CD4-positive, alpha-beta T cell treated with Interleukin-4 for 1 hour (primary cell): ENCODE results near the gene ASTN1.

Experiments used
- DNase-seq, 2 donors: peaks; one replicate each; pipeline ENCODE4 v3.0.0-alpha.2; 2020 to 2022

The ASTN1 gene

DNA sequence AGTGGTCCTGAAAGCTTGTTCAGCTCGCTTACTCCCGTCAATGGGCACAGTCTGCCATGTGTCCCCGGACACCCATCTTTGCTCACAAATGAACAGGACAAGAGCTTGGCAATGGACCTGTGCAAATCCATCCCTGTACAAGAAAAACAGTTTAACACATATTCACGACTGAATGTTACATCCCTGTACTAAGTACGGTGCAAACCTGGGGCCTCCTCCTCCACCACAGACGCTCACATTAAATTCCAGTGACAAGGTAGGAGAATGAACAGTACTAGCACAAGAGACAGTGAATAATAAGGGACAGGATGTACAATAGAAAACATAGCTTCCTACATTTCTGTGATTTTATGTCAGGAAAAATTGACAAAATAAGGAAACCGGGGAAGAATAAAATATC is 187.7 kb downstream of the ASTN1 start:
- DNase-seq = no peak

GRCh38 chr1:176976225-176976624 is 188.3 kb downstream of the ASTN1 start:
- no peak for DNase-seq

- DNase-seq = no peak
Measured at GRCh38 chr1:176964687-176965086, 199.8 kb downstream of the ASTN1 start.

- no peak for DNase-seq
Measured at GRCh38 chr1:176963181-176963580, 201.3 kb downstream of the ASTN1 start.

DNA sequence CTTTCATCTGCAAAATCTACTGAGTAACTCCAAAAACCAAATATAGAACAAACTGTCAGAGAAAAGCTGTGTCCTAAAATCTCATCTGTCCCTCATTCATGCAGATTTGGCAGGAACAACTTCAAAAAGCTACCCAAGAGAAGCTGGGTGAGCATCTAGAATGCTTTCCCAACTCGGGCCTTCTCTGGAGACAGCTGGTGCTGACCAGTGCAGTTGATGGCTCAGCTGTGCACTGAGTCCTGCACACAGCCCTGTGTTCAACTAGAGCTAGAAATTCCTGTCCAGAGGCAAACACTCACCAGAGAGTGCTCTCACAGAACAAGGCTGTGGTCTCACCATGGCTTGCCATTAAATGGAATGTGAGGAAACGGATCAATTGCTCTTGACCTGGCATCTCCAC is 202.8 kb downstream of the ASTN1 start:
- DNase-seq = no peak

DNA sequence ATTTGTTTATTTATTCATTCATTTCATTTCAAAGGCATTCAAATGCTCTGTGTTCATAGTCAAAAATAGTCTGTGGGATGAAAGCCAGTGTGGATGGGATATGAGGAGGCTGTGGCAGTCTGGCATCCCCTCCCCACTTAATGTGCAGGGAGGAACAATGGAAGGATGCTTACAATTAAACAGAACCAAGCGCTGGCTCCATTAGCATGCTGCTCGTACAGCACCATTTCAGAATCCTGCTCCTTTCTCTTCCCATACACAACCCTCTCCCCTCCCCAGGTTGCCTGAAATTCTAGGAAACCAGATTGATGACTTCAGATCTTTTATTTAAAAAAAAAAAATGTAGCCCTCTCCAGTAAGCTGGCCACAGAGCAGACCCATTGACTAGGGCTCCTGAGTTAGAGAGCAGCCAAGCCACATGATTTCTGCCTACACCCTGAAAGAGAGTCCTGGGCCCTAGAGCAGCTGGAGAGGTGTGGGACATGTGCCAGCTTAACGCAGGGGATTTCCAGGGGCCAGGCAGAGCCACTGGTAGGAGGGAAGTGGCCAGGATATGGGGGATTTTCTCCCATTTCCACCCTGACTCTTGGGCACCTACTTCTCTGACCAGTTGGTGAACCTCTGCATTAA is 205.2 kb downstream of the ASTN1 start:
- no peak for DNase-seq

GRCh38 chr1:176957603-176958002 is 206.9 kb downstream of the ASTN1 start:
- no peak for DNase-seq

- DNase-seq = no peak
Measured at GRCh38 chr1:176954242-176954641, 210.3 kb downstream of the ASTN1 start.

DNA sequence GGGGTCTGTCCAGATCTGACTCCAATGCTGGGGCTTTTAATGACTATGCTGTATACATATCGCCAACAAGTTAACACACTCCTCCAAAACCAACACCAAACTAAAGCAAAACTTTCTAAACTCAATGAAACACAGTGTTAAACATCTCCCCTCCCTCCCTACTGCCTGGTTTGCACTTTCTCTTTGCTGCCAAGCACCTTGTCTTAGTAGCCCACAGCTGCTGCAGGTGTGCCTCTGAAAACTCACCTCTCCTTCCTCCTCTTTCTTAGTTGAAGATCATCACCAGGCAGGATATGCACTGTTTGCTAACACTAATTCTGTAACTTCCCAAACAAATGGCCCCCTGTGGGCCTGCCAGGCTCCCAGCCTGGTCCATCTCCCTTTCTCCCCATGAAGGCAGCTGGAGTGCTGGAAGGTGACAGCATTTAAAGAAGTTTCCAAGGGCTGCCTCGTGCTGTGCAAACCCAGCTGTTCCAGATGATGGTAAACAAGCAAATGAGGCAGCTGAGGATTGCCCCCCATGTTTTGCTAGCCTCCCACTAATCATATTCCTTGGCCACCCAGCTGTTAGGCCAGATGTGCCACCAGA is 213.7 kb downstream of the ASTN1 start:
- DNase-seq = no peak

DNA sequence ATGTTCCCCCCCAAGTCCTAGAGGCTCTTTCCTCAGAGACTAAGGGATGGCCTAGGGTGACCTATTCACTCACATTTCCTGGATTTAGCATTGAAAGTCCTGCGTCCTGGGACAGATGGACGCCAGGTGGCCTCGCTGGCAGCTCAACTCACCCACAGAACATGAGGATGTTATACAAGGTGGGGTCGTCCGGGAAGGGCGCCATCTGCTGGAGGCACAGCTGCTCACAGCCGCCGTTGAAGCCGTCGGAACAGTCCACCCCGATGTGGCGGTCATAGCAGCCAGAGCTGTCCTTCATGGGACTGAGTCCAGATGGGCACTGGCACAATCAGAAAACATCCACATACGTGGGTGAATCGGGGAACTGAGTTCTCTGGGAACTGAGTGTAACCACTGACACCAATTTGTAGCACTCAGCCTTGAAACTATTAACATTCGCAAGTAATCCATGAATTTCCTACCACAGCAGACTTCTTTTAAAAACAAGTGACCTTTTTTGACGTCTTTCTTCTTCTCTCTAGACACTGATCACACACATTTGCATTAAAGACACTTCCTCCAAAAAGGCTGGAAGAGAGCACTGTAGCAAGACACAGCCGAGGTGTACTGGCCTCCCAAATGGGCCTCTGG is 215.4 kb downstream of the ASTN1 start:
- DNase-seq = no peak

DNA sequence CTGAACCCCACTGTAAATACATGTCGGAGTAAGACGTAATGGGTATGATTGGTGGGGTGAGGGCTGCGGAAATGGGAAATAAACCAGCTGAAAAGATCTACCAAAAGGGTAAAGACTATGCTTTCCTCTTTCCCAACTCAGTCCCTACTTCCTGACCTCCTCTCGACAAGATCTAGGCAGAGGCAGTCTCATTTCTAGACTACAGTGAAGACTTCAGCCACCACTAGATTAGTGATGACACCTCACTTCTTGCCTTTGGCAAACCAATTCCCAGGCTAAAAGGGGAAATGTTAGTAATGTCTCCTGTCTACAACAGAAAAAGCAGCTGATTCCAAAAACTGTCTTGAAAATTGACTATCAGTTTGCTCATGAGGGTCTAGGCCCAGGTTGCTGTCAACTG is 219.9 kb downstream of the ASTN1 start:
- DNase-seq = no peak

DNA sequence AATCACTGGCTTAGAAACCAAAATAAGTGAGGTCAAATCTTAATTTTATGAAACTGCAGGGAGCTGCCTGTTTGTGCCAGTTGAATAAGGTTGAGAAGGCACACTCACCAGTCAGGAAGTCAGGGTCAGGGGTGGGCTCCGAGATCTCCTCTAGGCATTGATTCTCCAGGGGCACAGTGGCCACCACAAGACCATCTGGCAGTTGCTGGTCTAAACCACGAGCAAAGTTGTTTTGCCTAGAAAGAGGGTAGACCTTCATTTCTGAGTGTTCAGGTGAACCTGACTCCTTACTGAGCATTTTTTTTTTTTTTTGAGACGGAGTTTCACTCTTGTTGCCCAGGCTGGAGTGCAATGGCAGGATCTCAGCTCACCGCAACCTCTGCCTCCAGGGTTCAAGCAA is 220.7 kb downstream of the ASTN1 start:
- DNase-seq = no peak

DNA sequence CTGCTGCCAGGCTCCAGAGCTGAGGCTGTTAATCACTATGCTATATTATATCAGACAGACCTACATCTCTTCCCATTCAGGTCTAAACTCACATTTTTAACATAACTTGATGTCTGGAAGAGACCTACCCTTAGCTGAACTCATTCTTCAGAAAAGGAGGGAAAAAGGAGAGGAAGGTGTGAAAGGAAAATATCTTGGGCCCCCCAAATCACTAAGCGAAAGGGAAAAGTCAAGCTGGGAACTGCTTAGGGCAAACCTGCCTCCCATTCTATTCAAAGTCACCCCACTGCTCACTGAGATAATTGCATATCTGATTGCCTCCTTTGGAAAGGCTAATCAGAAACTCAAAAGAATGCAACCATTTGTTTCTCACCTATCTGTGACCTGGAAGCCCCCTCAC is 222.2 kb downstream of the ASTN1 start:
- DNase-seq = no peak

DNA sequence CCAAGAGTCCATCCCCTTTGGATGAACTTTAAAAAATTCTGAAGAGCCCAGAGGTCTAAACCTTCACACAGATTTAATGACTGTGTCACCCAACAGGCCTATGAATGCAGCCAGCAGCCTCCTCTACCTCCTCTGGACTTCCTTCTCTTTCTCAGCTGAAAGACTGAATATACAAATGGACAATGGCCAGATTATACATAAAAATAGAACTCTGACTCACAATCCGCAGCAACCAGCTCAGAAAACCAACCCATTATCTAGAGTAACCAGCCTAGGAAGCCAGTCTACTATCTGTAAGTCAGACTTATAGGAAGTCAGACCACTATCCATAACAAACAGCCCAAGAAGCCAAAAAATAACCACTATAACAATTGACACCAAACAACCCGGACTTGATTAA is 224.5 kb downstream of the ASTN1 start:
- DNase-seq = no peak

DNA sequence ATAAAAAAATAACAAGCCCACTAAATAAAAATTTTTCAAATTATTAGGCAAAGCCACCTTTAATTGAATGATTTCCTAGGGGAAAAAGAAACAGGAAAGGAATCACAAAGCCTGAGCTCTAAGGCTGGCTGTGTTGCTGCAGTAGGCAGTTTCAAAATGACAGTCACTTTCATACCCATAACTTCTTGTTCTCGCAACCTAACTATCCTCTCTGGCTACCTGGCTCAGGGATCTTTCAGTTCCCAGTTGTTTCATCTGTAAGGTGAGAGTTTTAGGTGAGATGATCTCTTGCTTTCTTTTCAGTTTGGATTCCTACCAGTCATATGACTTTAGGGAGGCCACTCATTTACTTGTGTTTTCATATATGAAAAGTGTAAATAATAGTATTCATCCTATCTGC is 226.1 kb downstream of the ASTN1 start:
- DNase-seq = no peak

DNA sequence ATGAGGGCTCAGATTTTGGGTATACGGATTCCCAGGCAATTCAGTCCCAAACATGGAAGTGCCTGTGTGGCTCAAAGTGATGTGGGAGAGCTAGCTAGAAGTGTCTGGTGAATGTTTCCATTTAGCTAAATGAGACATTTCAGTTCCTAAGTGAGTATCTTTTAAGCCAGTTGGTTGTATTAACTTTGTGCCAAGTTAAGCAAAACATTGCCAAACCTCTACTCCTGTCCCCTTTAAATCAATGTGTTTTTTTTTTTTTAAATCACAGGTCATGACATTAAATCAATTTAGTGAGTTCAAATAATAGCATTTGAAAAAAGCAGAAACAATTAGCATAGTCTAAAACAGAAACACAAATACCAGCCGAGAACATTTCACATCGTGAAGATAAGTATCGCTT is 230.1 kb downstream of the ASTN1 start:
- no peak for DNase-seq

GRCh38 chr1:176932114-176933104 is 232.1 kb downstream of the ASTN1 start:
- DNase-seq = no peak

DNA sequence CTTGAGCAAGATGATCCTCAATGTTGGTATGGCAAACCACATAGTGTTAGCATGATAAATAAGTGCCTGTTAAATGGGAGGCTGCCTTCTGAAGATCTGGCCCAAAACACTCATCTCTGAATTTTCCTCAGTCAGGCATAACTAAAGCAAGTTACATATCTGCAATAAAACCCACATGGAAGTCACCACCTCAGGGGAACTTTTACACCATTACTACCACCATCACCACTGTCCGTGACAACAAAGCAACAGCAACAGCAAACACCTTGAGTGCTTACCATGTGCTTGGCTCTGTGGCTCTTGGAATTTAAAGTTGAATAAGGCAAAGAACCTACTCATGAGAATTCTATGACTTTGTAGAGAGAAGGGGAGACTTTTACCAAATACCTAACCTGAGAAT is 233.0 kb downstream of the ASTN1 start:
- no peak for DNase-seq

- no peak for DNase-seq
Measured at GRCh38 chr1:176926330-176927086, 238.0 kb downstream of the ASTN1 start.

DNA sequence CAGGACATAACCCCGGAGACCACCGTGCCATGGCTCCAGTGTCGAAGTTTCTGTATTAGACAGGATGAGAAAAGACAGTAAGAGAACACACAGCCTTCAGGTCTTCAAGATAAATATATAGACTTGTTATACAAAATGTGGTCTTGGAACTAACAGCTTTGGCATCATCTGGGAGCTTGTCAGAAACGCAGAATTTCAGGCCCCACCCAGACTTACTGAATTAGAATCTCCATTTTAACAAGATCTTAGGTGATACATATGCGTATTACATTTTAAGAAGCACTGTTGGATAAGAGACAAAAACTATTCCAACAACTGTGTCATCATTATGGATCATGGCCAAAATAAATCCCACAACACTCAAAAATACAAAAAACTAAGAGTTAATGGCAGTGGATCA is 239.3 kb downstream of the ASTN1 start:
- DNase-seq = no peak

- DNase-seq = no peak
Measured at GRCh38 chr1:176923283-176923682, 241.2 kb downstream of the ASTN1 start.
